Tongue (tissue), 2 donors: ENCODE data around the gene TMPRSS11B. TPM values are rescaled to one million over a fixed set of nuclear protein-coding genes. Genes with fewer than 3 reads are reported as not detected.
"Not testable (repeated sequence)": the region's sequence is repeated elsewhere in the genome, so short reads cannot be mapped to it uniquely, and the experiment has no call there.

Experiments used
- DNase-seq: peaks from one replicate; pipeline ENCODE4 v3.0.0-alpha.2; 2015
- total RNA-seq: library from RNA; depleted of rRNA; stranded (reverse); fragments of >200 nt; gene quantifications from one replicate; pipeline ENCODE4 v1.2.3, GENCODE V29; 2014

Gene TMPRSS11B
- 84.9 TPM for total RNA-seq

- DNase-seq = no peak
Measured at GRCh38 chr4:68245594-68245993, at the start of gene TMPRSS11B. Gene TMPRSS11B (minus strand): TSS chr4:68245694. CDS start chr4:68245558, 136 bp downstream.

GRCh38 chr4:68291256-68291655 lies 45.8 kb upstream of the TMPRSS11B start:
- no peak for DNase-seq

- DNase-seq = no peak
Measured at GRCh38 chr4:68288393-68288740, 42.9 kb upstream of the TMPRSS11B start.

- DNase-seq = no peak
Measured at GRCh38 chr4:68287704-68288392, 42.4 kb upstream of the TMPRSS11B start.

GRCh38 chr4:68283714-68284113 lies 38.2 kb upstream of the TMPRSS11B start:
- DNase-seq = no peak

- no peak for DNase-seq
Measured at GRCh38 chr4:68283095-68283494, 37.6 kb upstream of the TMPRSS11B start.

GRCh38 chr4:68281796-68282740 lies 36.6 kb upstream of the TMPRSS11B start:
- DNase-seq = not testable (repeated sequence)

GRCh38 chr4:68278029-68278428 lies 32.5 kb upstream of the TMPRSS11B start:
- no peak for DNase-seq

GRCh38 chr4:68277627-68278026 lies 32.1 kb upstream of the TMPRSS11B start:
- no peak for DNase-seq

- DNase-seq = no peak
Measured at GRCh38 chr4:68272860-68273259, 27.4 kb upstream of the TMPRSS11B start.

- no peak for DNase-seq
Measured at GRCh38 chr4:68272380-68272779, 26.9 kb upstream of the TMPRSS11B start.

GRCh38 chr4:68271851-68272357 lies 26.4 kb upstream of the TMPRSS11B start:
- peak; percentile 79 for DNase-seq

GRCh38 chr4:68267433-68267944 lies 22.0 kb upstream of the TMPRSS11B start:
- no peak for DNase-seq

- no peak for DNase-seq
Measured at GRCh38 chr4:68264875-68265565, 19.5 kb upstream of the TMPRSS11B start.

GRCh38 chr4:68259191-68259590 lies 13.7 kb upstream of the TMPRSS11B start:
- DNase-seq = no peak

GRCh38 chr4:68257719-68258118 lies 12.2 kb upstream of the TMPRSS11B start:
- no peak for DNase-seq

- DNase-seq = no peak
Measured at GRCh38 chr4:68256284-68256683, 10.8 kb upstream of the TMPRSS11B start.

- no peak for DNase-seq
Measured at GRCh38 chr4:68250151-68250930, 4.8 kb upstream of the TMPRSS11B start.

- DNase-seq = no peak
Measured at GRCh38 chr4:68249434-68249833, 3.9 kb upstream of the TMPRSS11B start.

GRCh38 chr4:68240620-68241019 lies 4.9 kb downstream of the TMPRSS11B start:
- DNase-seq = no peak

GRCh38 chr4:68228568-68228967 lies 16.9 kb downstream of the TMPRSS11B start:
- no peak for DNase-seq

- no peak for DNase-seq
Measured at GRCh38 chr4:68218044-68218443, 27.4 kb downstream of the TMPRSS11B start.
